MM.1S (cell line): Measurements from ENCODE around the gene BRIP1.

Experiments used
- DNase-seq: peaks from one replicate; pipeline ENCODE4 v3.0.0-alpha.2; 2015
- H2AFZ ChIP-seq: fragments of 300-600 bp; sonication (generic); 2 replicates; pipeline ENCODE4 v1.6.0; 2016; ENCODE audit warnings: antibody characterized with exemption, low read length
- H3F3A ChIP-seq: fragments of 300-600 bp; sonication (generic); 2 replicates; pipeline ENCODE4 v1.6.1; 2016; ENCODE audit warnings: mild to moderate bottlenecking, antibody characterized with exemption, low read length, moderate library complexity, mixed read lengths; ENCODE audit not compliant: insufficient read depth
- H3K27ac ChIP-seq: fragments of 300-600 bp; sonication (generic); 2 replicates; pipeline ENCODE4 v1.5.1; 2016; ENCODE audit warnings: mild to moderate bottlenecking, low read length
- H3K27me3 ChIP-seq: fragments of 300-600 bp; sonication (generic); replicated peaks from 2 replicates; pipeline ENCODE4 v1.6.0; 2016; ENCODE audit warnings: low read length; ENCODE audit not compliant: insufficient read depth
- H3K36me3 ChIP-seq: fragments of 300-600 bp; sonication (generic); replicated peaks from 2 replicates; pipeline ENCODE4 v1.6.1; 2016; ENCODE audit warnings: mild to moderate bottlenecking, low read length, mixed read lengths; ENCODE audit not compliant: insufficient read depth
- H3K4me1 ChIP-seq: fragments of 300-600 bp; sonication (generic); 2 replicates; pipeline ENCODE4 v1.6.1; 2016; ENCODE audit warnings: low read length, mixed read lengths
- H3K4me2 ChIP-seq: fragments of 300-600 bp; sonication (generic); 2 replicates; pipeline ENCODE4 v1.6.0; 2016; ENCODE audit warnings: low read depth, low read length
- H3K4me3 ChIP-seq: fragments of 300-600 bp; sonication (generic); 2 replicates; pipeline ENCODE4 v1.5.1; 2016; ENCODE audit warnings: low read length, mixed read lengths
- H3K79me2 ChIP-seq: fragments of 300-600 bp; sonication (generic); 2 replicates; pipeline ENCODE4 v1.6.1; 2016; ENCODE audit warnings: mixed run types, low read length, mixed read lengths
- H3K9ac ChIP-seq: fragments of 300-600 bp; sonication (generic); 2 replicates; pipeline ENCODE4 v1.6.1; 2016; ENCODE audit warnings: low read length, mixed read lengths
- H3K9me2 ChIP-seq: fragments of 300-600 bp; sonication (generic); replicated peaks from 2 replicates; pipeline ENCODE4 v1.6.1; 2016; ENCODE audit warnings: mild to moderate bottlenecking, low read length, mixed read lengths; ENCODE audit not compliant: insufficient read depth
- H3K9me3 ChIP-seq: fragments of 300-600 bp; sonication (generic); replicated peaks from 2 replicates; pipeline ENCODE4 v1.6.1; 2016; ENCODE audit warnings: mild to moderate bottlenecking, low read length, mixed read lengths; ENCODE audit not compliant: insufficient read depth
- H4K20me1 ChIP-seq: fragments of 300-600 bp; sonication (generic); 2 replicates; pipeline ENCODE4 v1.6.1; 2016; ENCODE audit warnings: mild to moderate bottlenecking, low read length, moderate library complexity, mixed read lengths; ENCODE audit not compliant: insufficient read depth
- CTCF ChIP-seq: fragments of 300-600 bp; sonication (generic); IDR thresholded peaks from 2 replicates; pipeline ENCODE4 v1.5.1; 2016; ENCODE audit warnings: antibody characterized with exemption, low read length, mixed read lengths
- EZH2 ChIP-seq: fragments of 300-600 bp; sonication (generic); optimal IDR thresholded peaks from 2 replicates; pipeline ENCODE3; 2017; ENCODE audit warnings: low read depth, mild to moderate bottlenecking, antibody characterized with exemption, low read length, mixed read lengths
- EZH2phosphoT487 ChIP-seq: fragments of 300-600 bp; sonication (generic); IDR thresholded peaks from 2 replicates; pipeline ENCODE4 v1.6.1; 2018; ENCODE audit warnings: antibody characterized with exemption, low read length

BRIP1 gene

GRCh38 chr17:61818225-61818624, 45.1 kb downstream of the BRIP1 start:
- H3K27me3 ChIP-seq, result no peaks in the 10 kb centered on the region
- no peaks in the 10 kb centered on the region for H3K4me1 ChIP-seq
- no peaks in the 10 kb centered on the region for H3F3A ChIP-seq
- no peaks in the 10 kb centered on the region; the same call in 1 of the 2 replicates for H3K79me2 ChIP-seq
- H3K9me2 ChIP-seq, result no peaks in the 10 kb centered on the region
- H3K9ac ChIP-seq, result no peak overlapping the region
- no peak for DNase-seq
- TF ChIP-seq EZH2 (no peak), CTCF (no peak), EZH2phosphoT487 (no peak)
- no peaks in the 10 kb centered on the region for H4K20me1 ChIP-seq
- H3K27ac ChIP-seq, result no peak overlapping the region
- no peak overlapping the region for H3K4me3 ChIP-seq
- H2AFZ ChIP-seq, result no peak overlapping the region
- no peak overlapping the region for H3K4me2 ChIP-seq
- no peaks in the 10 kb centered on the region for H3K36me3 ChIP-seq
- no peaks in the 10 kb centered on the region for H3K9me3 ChIP-seq

DNA sequence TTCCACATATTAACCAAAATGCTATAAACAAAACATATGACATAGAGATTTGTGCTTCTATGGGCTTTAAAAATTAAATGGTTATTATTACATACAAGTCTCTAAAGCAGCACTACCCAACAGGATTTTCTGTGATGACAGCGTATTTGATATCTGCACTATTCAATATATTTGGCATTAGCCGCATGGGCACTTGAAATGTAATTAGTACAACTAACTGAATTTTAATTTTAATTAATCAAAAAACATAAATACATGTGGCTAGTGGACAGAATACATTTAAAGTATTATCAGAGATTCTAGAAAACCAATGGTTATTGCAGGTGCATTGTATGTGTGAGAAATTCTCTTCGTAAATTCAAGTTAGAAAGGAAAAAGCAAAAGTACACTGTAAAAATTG, 45.9 kb downstream of the BRIP1 start:
- TF ChIP-seq CTCF (no peak), EZH2 (no peak), EZH2phosphoT487 (no peak)
- Histone ChIP-seq H3K27me3 (no peaks in the 10 kb centered on the region), H3K9ac (no peak overlapping the region), H3K4me3 (no peak overlapping the region), H3K9me2 (no peaks in the 10 kb centered on the region), H3F3A (no peaks in the 10 kb centered on the region), H3K27ac (no peak overlapping the region), H2AFZ (no peak overlapping the region), H3K79me2 (no peaks in the 10 kb centered on the region), H3K9me3 (no peaks in the 10 kb centered on the region), H4K20me1 (no peaks in the 10 kb centered on the region), H3K36me3 (no peaks in the 10 kb centered on the region), H3K4me1 (no peaks in the 10 kb centered on the region), H3K4me2 (no peak overlapping the region)
- no peak for DNase-seq

GRCh38 chr17:61816538-61816937, 46.8 kb downstream of the BRIP1 start:
- H3K27me3 ChIP-seq, result no peaks in the 10 kb centered on the region
- no peaks in the 10 kb centered on the region for H3K4me1 ChIP-seq
- H3K4me2 ChIP-seq, result no peak overlapping the region
- no peaks in the 10 kb centered on the region for H4K20me1 ChIP-seq
- H3K9me2 ChIP-seq, result no peaks in the 10 kb centered on the region
- no peaks in the 10 kb centered on the region for H3K9me3 ChIP-seq
- H3K9ac ChIP-seq, result no peak overlapping the region
- no peaks in the 10 kb centered on the region for H3F3A ChIP-seq
- no peak for TF ChIP-seq EZH2phosphoT487
- TF ChIP-seq CTCF, result no peak
- no peak for TF ChIP-seq EZH2
- no peaks in the 10 kb centered on the region for H3K79me2 ChIP-seq
- no peak overlapping the region for H3K27ac ChIP-seq
- no peak for DNase-seq
- no peak overlapping the region for H2AFZ ChIP-seq
- no peak overlapping the region for H3K4me3 ChIP-seq
- H3K36me3 ChIP-seq, result no peaks in the 10 kb centered on the region
